Activated naive CD4-positive, alpha-beta T cell treated with anti-CD3 and anti-CD28 coated beads, Interleukin-2, amount 50 U/mL, for 16 hours (primary cell): ENCODE data around the gene CACNG4.
"Not testable (repeated sequence)": the region's sequence is repeated elsewhere in the genome, so short reads cannot be mapped to it uniquely, and the experiment has no call there.

Source experiments
- DNase-seq: peaks from one replicate; pipeline ENCODE4 v3.0.0-alpha.2; 2020

The CACNG4 gene

GRCh38 chr17:66964930-66965800 is 658 bp downstream of the CACNG4 start:
- DNase-seq: peak; percentile 31

DNA sequence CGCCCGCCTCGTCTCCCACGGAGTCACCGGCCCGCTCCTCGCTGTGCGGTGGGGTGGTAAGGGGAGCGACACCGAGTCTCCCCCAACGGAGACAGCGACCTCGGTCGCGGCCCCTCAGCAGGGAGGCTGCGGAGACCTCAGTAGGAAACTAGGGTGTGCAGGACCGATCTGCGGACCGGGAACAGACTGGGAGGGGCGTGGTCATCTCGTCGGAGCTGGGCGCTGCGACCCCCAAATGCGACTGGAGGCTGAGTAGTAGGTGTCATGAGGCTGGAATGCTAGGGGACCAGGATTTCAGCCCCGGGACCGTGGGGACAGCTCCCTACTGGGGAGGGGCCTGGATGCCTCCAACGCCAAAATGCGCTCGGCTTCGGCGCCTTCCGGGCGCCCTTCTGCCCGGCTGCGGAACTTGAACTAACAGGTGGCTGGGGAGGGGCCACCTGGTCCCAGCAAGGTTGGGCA is 1.3 kb downstream of the CACNG4 start:
- no peak for DNase-seq

DNA sequence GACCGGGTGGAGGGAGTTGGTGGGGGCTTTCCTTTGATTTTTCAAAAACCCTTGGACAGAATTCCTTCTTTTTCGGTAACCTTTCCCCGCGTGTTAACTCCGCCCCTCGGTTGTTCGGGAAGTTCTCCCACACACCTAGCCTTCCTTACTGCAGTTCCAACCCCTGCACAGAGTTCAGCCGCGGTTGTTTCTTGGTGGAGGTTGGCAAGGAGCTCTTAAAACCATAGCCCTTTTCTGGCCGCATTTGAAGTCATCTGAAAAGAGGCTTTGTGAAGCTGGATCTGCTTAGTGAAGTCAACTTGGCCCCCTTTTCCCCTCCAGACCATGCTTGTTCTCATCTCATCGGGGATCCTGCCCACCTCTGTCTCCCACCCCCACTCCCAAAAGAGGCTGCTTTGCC is 1.8 kb downstream of the CACNG4 start:
- DNase-seq: no peak

DNA sequence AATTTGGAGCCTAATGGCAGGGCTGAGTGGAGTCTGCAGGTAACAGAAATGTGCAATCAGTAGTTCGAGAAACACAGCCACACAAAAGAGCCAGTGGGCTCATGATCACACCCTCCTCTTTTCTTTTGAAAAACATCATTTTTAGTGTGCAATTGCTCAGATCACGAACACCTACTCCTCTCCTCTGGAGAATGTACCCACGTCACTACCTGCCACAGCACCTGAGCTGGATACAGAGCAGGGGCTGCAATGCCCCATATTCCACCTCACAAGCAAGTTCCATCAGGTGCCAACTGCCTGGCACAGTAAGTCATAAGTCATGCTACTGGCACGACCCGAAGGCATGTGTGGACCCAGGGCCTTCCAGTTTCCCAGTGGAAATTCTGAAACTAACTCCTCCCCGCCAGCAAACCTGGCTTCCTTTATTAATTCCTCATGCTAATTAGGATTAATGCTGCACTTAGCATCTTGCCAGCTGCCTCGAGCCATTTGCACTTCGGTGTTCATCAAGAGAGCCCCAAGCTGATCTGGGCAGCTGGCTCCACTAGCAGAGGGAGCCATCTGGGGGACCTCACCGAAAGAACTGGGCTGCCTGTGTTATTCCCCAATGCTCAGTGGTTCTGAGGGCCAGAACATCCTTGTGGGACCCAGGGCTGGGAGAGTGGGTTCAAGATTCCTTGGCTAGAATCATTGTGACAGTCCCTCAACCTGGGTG is 2.4 kb downstream of the CACNG4 start:
- no peak for DNase-seq

DNA sequence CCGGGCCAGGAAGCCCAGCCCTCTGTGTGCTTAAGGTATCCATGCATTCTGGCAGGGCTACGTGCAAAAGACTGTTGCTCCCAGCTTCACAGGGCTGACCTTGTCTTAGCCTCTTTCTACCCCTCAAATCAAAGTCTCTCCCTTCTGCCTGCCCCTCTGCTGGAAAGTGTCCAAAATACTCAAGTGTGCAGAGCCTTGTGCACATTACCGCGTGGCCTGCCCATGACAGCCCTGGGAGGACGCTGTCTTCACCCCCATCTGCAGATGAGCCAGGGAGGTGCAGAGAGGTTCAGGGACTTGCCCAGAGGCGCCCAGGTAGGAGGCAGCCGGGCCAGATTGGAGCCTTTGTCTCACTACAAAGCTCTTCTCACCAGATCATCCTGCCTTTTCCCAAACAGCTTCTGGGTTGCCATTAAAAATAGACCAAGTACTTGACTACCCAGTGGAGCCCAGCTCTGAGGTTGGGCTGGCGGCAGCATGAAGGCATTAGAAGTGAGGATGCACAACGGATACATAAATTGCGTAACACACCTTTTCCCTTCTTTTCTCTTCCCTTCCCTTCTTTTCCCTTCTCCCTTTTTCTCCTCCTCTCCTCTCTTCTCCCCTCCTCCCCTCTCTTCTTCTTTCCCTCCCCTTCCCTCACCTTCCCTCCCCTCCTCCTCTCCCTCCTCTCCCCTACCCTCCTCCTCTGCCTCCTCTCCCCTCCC is 3.5 kb downstream of the CACNG4 start:
- DNase-seq: no peak

- no peak for DNase-seq
These were observed 4.4 kb downstream of the CACNG4 start for GRCh38 chr17:66968916-66969315.

GRCh38 chr17:66970140-66970539 is 5.6 kb downstream of the CACNG4 start:
- no peak for DNase-seq

- no peak for DNase-seq
These were observed 6.3 kb downstream of the CACNG4 start for GRCh38 chr17:66970797-66971196.

GRCh38 chr17:66971264-66971663 is 6.8 kb downstream of the CACNG4 start:
- no peak for DNase-seq

GRCh38 chr17:66971730-66972441 is 7.4 kb downstream of the CACNG4 start:
- DNase-seq: no peak

GRCh38 chr17:66972442-66972830 is 7.9 kb downstream of the CACNG4 start:
- DNase-seq: not testable (repeated sequence)

- no peak for DNase-seq
These were observed 10.7 kb downstream of the CACNG4 start for GRCh38 chr17:66975188-66975587.

GRCh38 chr17:66975614-66976378 is 11.3 kb downstream of the CACNG4 start:
- no peak for DNase-seq

- DNase-seq: no peak
These were observed 11.8 kb downstream of the CACNG4 start for GRCh38 chr17:66976379-66976663.

GRCh38 chr17:66976781-66977201 is 12.3 kb downstream of the CACNG4 start:
- DNase-seq: no peak

DNA sequence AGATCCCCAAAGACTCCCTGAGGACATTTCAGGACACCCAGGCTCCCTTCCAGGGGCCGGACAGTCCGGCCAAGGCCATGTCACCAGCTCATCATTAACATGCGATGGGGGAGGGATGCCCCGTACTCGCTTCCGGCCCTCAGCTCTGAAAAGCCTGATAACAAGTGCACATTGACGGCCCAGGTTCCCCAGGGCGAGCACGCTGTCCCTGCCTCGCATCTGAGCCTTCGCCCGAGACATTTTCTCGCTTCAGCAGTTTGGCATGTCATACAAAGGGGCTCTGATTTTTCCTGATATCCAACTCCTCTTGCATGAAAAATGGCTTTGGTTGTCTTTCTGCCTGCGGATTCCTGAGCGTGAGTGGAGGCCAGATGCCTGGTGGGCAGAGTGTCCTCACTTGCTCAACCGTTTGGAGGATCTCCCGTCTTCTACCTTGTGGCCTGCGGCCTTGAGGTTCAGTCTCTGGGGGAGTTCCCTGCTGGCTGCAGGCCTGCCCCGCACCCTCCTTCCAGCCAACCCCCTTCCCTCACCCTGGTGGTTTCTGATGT is 14.1 kb downstream of the CACNG4 start:
- no peak for DNase-seq

- DNase-seq: no peak
These were observed 16.4 kb downstream of the CACNG4 start for GRCh38 chr17:66980896-66981295.

DNA sequence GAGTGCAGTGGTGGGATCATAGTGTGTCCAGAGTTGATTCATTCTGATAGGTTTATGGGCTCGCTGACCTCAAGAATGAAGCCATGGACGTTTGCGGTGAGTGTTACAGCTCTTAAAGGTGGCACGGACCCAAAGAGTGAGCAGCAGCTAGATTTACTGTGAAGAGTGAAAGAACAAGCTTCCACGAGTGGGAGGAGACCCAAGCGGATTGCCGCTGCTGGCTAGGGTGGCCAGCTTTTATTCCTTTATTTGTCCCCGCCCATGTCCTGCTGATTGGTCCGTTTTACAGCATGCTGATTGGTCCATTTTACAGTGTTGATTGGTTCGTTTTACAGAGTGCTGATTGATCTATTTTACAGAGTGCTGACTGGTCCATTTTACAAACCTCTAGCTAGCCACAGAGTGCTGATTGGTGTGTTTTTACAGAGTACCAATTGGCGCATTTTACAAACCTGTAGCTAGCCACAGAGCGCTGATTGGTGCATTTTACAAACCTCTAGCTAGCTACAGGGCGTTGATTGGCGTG is 17.5 kb downstream of the CACNG4 start:
- no peak for DNase-seq

DNA sequence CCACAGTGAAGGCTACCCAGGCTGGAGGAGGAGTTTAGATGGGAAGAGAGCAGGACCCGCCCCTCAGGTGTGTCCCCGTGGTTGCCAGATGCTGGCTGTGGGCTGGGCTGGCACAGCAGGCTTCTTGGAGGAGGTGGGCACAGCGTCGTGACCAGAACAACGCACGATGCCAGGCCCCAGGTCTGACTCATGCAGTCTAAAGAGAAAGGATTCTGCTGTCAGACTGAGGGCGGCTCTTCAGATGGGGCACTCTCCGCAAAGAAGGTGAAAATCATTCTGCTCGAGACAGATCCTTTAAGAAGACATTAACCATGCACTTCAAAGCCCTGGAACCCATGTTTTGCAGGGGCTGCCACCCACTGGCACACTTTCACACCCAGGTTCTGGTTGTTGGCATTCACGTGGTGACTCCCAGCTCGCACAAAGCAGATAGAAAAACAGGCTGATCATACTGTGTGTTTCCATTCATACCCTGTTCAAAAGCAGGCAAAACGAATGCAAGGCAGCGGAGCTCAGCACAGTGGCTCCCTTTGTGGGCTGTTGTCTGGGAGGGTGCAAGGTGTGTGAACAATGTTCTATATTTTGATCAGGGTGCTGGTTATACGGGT is 19.0 kb downstream of the CACNG4 start:
- DNase-seq: no peak

- no peak for DNase-seq
These were observed 20.2 kb downstream of the CACNG4 start for GRCh38 chr17:66984730-66985129.
